Umbilical cord (tissue), 2 donors: ENCODE measurements around the gene DLX6. TPM values are rescaled to one million over a fixed set of nuclear protein-coding genes. Genes with fewer than 3 reads are reported as not detected.

Source experiments
- DNase-seq: peaks from one replicate; pipeline ENCODE4 v3.0.0-alpha.2; 2015; ENCODE audit warnings: low spot score
- total RNA-seq: library from RNA; depleted of rRNA; stranded (reverse); fragments of >200 nt; gene quantifications from one replicate; pipeline ENCODE4 v1.2.3, GENCODE V29; 2014; ENCODE audit warnings: low replicate concordance; ENCODE audit not compliant: insufficient read depth

Gene DLX6
- total RNA-seq, 1 donor from 2014 or later, result 2.4 TPM

DNA sequence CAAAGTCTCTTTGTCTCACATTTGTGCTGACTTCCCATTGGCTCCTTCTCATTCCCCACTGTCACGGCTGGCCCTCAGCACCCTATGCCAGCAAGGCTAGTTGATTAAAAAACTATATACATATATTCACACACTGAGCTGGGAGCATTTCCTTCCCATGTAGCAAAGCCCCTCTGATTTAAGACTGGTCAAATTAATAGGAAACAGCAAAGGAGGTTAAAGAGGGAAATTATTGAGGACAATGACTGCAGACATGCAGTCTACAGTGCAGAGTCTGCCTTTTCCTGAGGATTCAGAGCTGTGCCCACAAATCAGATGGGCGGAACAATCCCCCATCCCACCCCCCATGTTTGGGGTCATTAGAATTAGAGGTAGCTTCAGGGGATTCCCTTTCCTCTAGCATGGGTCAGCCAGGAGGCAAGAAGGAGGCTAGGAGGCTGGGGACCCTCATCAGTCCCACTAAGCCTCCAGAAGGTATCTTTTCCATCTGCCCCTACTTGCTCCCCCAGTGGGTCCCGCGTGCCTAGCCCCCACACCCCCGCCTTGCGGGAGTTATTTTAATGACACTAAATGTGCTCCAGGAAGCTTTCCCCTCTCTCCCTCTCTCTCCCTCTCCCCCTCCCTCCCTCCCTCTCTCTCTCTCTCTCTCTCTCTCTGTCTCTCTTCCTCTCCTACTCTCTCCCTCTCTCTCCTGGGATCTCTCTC lies 9.8 kb upstream of the DLX6 start:
- no peak for DNase-seq

GRCh38 chr7:96996111-96996957 lies 9.0 kb upstream of the DLX6 start:
- DNase-seq, result no peak

DNA sequence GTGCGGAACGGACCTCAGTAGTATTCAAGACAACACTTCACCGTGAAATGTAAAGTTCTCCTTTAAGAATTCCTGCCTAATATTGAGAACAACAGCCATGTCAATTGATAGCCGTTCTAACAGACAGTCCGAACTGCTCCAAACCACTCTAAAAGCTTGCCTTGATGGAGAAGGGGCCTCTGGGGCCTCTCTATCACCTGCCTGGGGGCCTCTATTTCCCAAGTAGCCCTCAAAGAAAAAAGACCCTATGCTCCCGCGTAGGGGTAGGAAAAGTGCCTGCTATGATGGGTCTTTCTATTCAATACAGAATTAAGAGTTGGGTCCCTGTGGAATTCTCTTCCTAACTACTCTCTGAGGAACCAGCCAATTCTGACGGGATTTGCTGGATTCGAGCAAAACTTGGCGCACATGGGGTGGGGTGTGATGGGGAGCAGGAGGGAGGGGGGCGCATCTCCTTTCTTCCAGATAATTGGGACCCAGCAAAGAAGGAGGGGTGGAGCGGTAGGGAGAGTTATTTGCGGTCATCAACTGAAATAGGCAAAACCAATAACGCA lies 8.3 kb upstream of the DLX6 start:
- no peak for DNase-seq

- DNase-seq, result no peak
These were observed 7.8 kb upstream of the DLX6 start for GRCh38 chr7:96997512-96998032.

GRCh38 chr7:96998333-96998732 lies 7.0 kb upstream of the DLX6 start:
- DNase-seq, result no peak

GRCh38 chr7:96998744-96999143 lies 6.6 kb upstream of the DLX6 start:
- no peak for DNase-seq

GRCh38 chr7:97001221-97001620 lies 4.1 kb upstream of the DLX6 start:
- no peak for DNase-seq

- DNase-seq, result no peak
These were observed 3.4 kb upstream of the DLX6 start for GRCh38 chr7:97001656-97002554.

DNA sequence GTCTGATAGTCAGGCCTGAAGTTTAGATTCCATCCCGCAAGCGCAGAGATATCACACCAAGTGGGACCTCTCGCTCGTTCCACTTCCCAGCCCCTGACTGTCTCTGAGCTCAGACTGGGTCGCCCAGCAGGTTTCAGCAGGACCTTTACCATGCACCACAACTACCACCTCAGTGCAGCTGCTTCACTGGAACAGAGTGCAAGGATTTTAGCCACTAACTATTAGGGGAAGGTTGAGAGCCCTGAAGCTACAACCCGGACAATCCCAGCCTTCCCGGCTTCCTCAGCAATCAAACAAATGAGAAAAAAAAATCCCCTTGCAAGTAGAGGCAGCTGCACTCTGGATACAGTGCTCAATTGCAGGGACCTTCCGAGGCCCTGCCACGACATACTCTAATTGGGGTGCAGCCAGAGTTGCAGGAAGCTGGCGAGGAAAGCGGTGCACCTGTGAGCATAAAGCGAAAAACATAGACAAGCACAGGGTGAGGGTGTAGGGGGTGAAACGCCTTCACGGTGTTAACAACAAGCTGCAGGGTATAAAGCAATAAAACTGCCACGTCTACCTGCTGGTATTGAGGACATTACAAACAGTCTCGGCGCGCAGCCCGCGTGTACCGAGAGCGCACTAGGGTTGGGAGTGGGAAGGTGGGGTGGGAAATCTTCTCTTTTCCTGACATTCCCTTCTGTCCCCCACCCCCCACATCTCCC lies 2.6 kb upstream of the DLX6 start:
- no peak for DNase-seq

DNA sequence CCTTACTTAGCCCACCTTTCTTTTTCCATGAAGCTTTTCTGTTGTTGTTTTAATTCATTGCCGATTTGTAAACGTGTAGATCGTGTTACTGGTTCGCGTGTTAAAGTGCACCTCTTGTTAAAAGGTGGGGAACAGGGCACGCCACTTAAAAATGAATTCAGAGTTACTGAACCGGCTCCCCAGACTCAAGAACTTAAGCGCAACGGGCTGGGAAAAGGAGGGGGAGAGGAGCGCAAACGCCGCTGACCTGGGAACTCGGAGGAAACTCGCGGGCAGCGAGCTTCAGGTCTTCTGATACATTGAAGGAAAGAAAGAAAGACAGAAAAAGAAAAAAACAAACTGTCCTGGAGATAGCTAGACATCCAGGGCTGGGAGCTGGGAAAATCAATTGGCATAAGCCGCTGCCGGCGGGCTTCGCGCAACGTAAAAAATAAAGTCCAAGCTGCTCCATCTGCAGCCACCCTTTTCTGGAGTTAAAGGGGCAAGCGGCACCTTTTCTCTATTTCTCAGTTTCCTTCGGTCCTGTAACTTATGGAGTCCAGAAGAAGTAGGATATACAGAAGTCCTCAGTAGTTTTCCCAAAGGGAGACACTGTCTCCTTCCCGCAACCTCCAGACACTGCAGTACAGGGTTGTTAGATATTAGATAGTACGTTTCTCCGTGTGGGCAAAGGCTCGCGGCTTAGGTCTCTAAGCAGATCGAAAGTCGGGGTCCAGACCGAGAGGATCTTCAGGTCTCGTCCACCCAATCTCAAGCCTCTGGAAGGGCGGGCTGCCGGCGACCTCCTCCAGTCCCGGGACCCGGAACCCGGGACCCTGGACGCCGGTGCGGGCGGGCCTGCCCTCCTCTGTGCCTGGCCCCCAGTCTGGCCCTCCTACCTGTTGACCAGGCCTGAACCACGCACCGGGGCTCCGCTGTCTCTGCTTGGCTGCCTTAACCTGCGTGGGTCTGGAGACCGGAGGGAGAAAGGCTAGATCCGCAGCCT lies 1.8 kb upstream of the DLX6 start:
- DNase-seq, result no peak

GRCh38 chr7:97004247-97005182 lies 838 bp upstream of the DLX6 start:
- DNase-seq, result no peak

DNA sequence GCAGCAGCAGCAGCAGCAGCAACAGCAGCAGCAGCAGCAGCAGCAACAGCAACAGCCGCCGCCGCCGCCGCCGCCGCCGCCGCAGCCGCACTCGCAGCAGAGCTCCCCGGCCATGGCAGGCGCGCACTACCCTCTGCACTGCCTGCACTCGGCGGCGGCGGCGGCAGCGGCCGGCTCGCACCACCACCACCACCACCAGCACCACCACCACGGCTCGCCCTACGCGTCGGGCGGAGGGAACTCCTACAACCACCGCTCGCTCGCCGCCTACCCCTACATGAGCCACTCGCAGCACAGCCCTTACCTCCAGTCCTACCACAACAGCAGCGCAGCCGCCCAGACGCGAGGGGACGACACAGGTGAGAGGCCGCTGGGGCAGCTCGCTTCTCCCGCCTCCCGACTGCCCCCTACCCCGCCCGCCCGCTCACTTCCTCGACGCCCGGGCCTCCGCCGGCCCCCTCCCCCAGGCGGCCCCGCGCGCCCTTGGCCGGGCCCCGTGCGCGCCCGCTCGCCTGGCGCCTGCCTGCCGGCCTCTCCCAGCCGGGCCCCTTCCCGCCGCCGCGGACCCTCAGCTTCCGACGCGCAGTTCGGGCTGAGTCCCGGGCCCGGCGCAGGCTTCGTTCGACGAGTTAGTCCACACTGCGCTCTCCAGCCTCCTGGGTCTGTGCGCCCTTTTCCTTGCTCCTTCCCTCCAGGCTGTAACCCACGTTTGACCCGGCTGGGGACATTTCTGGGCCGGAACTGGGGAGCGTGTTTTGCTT lies 882 bp downstream of the DLX6 start:
- peak; percentile 26 for DNase-seq

- DNase-seq, result no peak
These were observed 1.6 kb downstream of the DLX6 start for GRCh38 chr7:97006816-97007582.

DNA sequence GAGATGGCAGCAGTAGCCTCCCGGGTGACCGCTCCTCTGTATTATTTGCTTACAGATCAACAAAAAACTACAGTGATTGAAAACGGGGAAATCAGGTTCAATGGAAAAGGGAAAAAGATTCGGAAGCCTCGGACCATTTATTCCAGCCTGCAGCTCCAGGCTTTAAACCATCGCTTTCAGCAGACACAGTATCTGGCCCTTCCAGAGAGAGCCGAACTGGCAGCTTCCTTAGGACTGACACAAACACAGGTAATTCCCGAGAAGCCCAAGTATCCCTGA lies 2.2 kb downstream of the DLX6 start:
- no peak for DNase-seq

DNA sequence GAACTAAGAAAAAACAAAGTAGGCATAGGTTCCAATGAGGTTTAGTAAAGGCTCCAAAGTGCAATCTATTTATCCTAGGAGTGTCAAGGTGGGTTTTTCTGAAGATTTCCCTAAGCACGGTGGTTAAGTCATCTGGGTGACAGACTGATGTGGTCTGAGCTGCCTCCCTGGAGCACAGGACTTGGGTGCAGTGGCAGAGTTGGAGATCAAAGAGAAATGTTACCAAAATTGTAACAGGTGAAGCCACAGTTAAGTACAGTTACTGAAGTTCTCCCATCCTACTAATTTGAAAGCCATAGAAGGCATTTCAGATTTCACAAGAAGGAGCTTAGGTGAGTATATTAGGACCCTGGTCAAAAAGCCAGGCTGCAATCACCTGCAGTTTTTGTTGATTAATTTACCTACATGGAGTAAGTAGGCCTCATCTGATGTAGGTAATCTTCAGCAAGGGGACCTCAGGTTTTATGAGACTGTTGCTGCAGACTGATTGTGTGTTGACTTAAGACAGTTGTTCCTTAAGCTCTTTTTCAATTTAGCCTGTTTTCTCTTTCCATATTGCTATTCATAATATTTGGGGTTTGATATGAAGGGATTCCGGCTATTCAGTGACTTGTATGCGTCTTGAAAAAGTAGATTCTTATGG lies 3.0 kb downstream of the DLX6 start:
- no peak for DNase-seq
